NK-92 treated with Interleukin-12 subunit alpha and Interleukin-12 subunit beta, amount 100 ng/mL, for 24 hours (cell line): ENCODE data around the gene ALPK3.

Experiments
- DNase-seq: peaks from one replicate; lab custom pipeline; 2025; lab: John Stamatoyannopoulos, UW

Gene ALPK3, protein sequence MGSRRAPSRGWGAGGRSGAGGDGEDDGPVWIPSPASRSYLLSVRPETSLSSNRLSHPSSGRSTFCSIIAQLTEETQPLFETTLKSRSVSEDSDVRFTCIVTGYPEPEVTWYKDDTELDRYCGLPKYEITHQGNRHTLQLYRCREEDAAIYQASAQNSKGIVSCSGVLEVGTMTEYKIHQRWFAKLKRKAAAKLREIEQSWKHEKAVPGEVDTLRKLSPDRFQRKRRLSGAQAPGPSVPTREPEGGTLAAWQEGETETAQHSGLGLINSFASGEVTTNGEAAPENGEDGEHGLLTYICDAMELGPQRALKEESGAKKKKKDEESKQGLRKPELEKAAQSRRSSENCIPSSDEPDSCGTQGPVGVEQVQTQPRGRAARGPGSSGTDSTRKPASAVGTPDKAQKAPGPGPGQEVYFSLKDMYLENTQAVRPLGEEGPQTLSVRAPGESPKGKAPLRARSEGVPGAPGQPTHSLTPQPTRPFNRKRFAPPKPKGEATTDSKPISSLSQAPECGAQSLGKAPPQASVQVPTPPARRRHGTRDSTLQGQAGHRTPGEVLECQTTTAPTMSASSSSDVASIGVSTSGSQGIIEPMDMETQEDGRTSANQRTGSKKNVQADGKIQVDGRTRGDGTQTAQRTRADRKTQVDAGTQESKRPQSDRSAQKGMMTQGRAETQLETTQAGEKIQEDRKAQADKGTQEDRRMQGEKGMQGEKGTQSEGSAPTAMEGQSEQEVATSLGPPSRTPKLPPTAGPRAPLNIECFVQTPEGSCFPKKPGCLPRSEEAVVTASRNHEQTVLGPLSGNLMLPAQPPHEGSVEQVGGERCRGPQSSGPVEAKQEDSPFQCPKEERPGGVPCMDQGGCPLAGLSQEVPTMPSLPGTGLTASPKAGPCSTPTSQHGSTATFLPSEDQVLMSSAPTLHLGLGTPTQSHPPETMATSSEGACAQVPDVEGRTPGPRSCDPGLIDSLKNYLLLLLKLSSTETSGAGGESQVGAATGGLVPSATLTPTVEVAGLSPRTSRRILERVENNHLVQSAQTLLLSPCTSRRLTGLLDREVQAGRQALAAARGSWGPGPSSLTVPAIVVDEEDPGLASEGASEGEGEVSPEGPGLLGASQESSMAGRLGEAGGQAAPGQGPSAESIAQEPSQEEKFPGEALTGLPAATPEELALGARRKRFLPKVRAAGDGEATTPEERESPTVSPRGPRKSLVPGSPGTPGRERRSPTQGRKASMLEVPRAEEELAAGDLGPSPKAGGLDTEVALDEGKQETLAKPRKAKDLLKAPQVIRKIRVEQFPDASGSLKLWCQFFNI (N-terminal part only)

GRCh38 chr15:84816694-84817465, at the start of gene ALPK3:
ALPK3 (plus strand) TSS chr15:84817356; CDS start chr15:84817453, 97 bp downstream.
- no peak for DNase-seq

DNA sequence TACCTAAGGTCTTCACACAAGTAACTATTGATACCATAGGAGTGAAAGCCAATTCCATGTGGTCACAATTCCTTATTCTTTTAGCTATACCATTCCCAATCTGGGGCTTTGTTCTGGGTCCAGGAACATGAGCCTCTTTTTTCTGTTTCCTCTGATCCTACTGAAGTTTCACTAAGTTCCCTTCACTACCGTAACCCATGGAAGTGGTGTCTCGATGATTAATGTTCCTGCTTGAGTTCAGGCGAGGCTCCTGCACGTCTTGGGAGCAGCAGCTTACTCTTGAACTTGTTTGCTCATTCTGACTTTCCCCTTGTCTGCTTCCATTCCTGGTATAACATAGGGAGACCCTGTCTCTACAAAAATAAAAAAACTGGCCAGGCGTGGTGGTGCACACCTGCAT, 45.1 kb upstream of the ALPK3 start:
- DNase-seq, result no peak

- no peak for DNase-seq
Observed at GRCh38 chr15:84772467-84772866, 44.7 kb upstream of the ALPK3 start.

- DNase-seq, result no peak
Observed at GRCh38 chr15:84773716-84774115, 43.4 kb upstream of the ALPK3 start.

GRCh38 chr15:84775867-84776449, 41.2 kb upstream of the ALPK3 start:
- DNase-seq, result no peak

- DNase-seq, result no peak
Observed at GRCh38 chr15:84778194-84778593, 39.0 kb upstream of the ALPK3 start.

- DNase-seq, result no peak
Observed at GRCh38 chr15:84780492-84780891, 36.7 kb upstream of the ALPK3 start.

- DNase-seq, result no peak
Observed at GRCh38 chr15:84781495-84781894, 35.7 kb upstream of the ALPK3 start.

DNA sequence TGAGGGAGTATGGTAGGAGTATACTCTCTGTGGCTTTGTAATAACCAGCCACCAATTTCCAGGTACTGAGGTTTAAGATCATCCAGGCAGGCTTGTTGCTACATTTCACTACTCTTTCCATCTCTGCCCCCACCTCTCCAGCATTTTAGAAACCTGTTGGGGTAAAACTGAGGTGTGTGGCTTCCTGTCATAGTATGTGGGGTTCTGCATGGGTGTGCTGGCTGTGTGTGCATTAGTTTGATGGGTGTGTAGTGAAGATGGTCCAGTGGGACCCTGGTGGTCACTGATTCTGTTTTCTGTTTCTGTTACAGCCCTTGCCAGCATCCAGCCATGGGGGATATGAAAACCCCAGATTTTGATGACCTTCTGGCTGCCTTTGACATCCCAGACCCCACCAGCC, 34.8 kb upstream of the ALPK3 start:
- DNase-seq, result no peak

GRCh38 chr15:84783493-84784251, 33.5 kb upstream of the ALPK3 start:
- DNase-seq, result no peak

GRCh38 chr15:84784262-84784661, 32.9 kb upstream of the ALPK3 start:
- no peak for DNase-seq

GRCh38 chr15:84785053-84785452, 32.1 kb upstream of the ALPK3 start:
- DNase-seq, result no peak

- DNase-seq, result no peak
Observed at GRCh38 chr15:84788500-84788899, 28.7 kb upstream of the ALPK3 start.

DNA sequence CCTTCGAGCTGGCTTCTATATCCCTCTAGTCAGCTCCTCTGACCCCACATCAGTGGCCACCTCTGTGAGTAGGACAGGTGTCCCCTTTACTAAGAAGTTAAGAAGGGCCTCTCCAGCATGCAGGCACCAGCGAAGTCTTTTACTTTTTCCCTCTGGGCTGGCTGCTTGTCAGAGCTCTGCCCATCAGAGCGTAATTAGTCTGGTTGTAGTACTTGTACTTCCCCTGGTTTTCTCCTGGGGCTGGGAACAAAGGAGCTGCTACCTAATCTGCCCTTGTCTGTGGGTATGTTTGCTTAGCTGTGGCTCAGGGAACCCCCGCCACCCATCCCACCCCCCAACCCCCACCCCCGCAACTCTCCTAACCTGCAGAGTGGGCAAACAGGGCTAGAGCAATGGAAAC, 27.4 kb upstream of the ALPK3 start:
- no peak for DNase-seq

- no peak for DNase-seq
Observed at GRCh38 chr15:84790676-84791075, 26.5 kb upstream of the ALPK3 start.

- DNase-seq, result no peak
Observed at GRCh38 chr15:84791763-84792162, 25.4 kb upstream of the ALPK3 start.

GRCh38 chr15:84793431-84794161, 23.6 kb upstream of the ALPK3 start:
- DNase-seq, result no peak

GRCh38 chr15:84794162-84794547, 23.0 kb upstream of the ALPK3 start:
- DNase-seq, result no peak

GRCh38 chr15:84795186-84795585, 22.0 kb upstream of the ALPK3 start:
- no peak for DNase-seq

GRCh38 chr15:84797212-84797611, 19.9 kb upstream of the ALPK3 start:
- no peak for DNase-seq
